Measurements from ENCODE around the gene TAP1. TPM values are rescaled to one million over a fixed set of nuclear protein-coding genes. Genes with fewer than 3 reads are reported as not detected.
A peak's percentile ranks its signal among the peaks of the same experiment; 100 is the strongest.

The TAP1 gene
- total and polyA plus RNA-seq, 10 of the 15 experiments (the other 5 are each of a cell fraction or from before 2014, with no cell fraction given): 33.4 to 249 (median 169) TPM

- Histone ChIP-seq H3K79me2 (ENCODE audit: control insufficient read depth, insufficient read depth, low read length) (no peaks in the 10 kb centered on the region), H3K4me3 (no peak overlapping the region), H3K4me2 (ENCODE audit: control insufficient read depth, insufficient read depth) (peak overlapping the region; percentile 78), H3K36me3 (ENCODE audit: control insufficient read depth in 2 of 2, insufficient read depth in 2 of 2, low read length in 1 of 2) (no peaks in the 10 kb centered on the region), H4K20me1 (ENCODE audit: control insufficient read depth, insufficient read depth) (no peaks in the 10 kb centered on the region), H3K27ac (ENCODE audit: control insufficient read depth, insufficient read depth) (peak overlapping the region; percentile 73), H3K27me3 (replicated peaks in 1 of 2; ENCODE audit: control insufficient read depth in 2 of 2, insufficient read depth in 2 of 2, low read length in 1 of 2) (no peaks in the 10 kb centered on the region), H3K9me3 (replicated peaks; ENCODE audit: control insufficient read depth, insufficient read depth, low read length) (no peaks in the 10 kb centered on the region), H3K4me1 (ENCODE audit: control insufficient read depth, insufficient read depth, low read length) (peaks cover 23% of the 10 kb centered on the region), H2AFZ (ENCODE audit: control insufficient read depth, low read depth, low read length) (peak overlapping the region; percentile 75), H3K9ac (ENCODE audit: control insufficient read depth, insufficient read depth, low read length) (peak overlapping the region; percentile 71)
- under 1% methylated on average over 8 of the region's 8 CpGs for WGBS (ENCODE audit: insufficient coverage, insufficient replicate concordance, low lambda C conversion rate, missing lambda C conversion rate)
- no peak for TF ChIP-seq CREM (IDR thresholded peaks at IDR 0.05; ENCODE audit: low read depth)
- TF ChIP-seq SKIL (IDR thresholded peaks at IDR 0.05; ENCODE audit: low read depth, poor library complexity, severe bottlenecking): peak; percentile 41
- DNase-seq (ENCODE audit: low read depth, low spot score) (no peak), FAIRE-seq (peak; percentile 44), ATAC-seq (peak; percentile 56)
- no TSS peak for BruUV-seq (replicated peaks)
- SMC1A ChIA-PET (ENCODE audit: uncharacterized antibody, unreplicated experiment): interaction anchor here (0.6 to 6.7 kb wide), 69 partner anchors 10 to 623 kb away, joined by 3 to 226 read pairs (median 5); partner anchors contain the start of genes HLA-DMA, HLA-DOB, PSMB8 and PSMB9
- POLR2A ChIA-PET: interaction anchor here (0.5 to 4.1 kb wide), 20 partner anchors 8 to 453 kb away, joined by 3 to 56 read pairs (median 4); partner anchors contain the start of genes PSMB8, PSMB9, TAP1 and TAP2
- CTCF ChIA-PET: interaction anchor here (0.6 to 6.6 kb wide), 62 partner anchors 9 to 1163 kb away, joined by 3 to 311 read pairs (median 6); partner anchors contain the start of genes BRD2, HLA-DMA, HLA-DOB and HLA-DQA1
- intact Hi-C loops (cut with micrococcal nuclease; ENCODE audit: unreplicated experiment) (loop anchor here (1.0 to 5.0 kb wide), 6 partner anchors 29 to 455 kb away; partner anchors contain the start of genes HLA-DRA and TAP2), in situ Hi-C loops (cut with MboI) (loop anchor here (5.0 kb wide), 1 partner anchor 455 kb away; no protein-coding TSS in a partner anchor)
- RAD21 ChIA-PET (ENCODE audit: unreplicated experiment): interaction anchor here (0.7 to 7.2 kb wide), 44 partner anchors 10 to 454 kb away, joined by 3 to 236 read pairs (median 5); partner anchors contain the start of genes HLA-DMA, HLA-DMB, HLA-DOB and PSMB8
These were observed 14.2 kb upstream of the TAP1 start for GRCh38 chr6:32867554-32868256.
